ENCODE results near the gene RFX6.

The RFX6 gene

GRCh38 chr6:116887168-116887567, 10.1 kb downstream of the RFX6 start:
- DNase-seq, result no peak
- in situ Hi-C loops (cut with MboI; ENCODE audit: low pct_unique_long_range_greater_than_20kb, low sequenced_read_pairs), result no loop called here

GRCh38 chr6:116887894-116888293, 10.9 kb downstream of the RFX6 start:
- in situ Hi-C loops (cut with MboI; ENCODE audit: low pct_unique_long_range_greater_than_20kb, low sequenced_read_pairs), result no loop called here
- no peak for DNase-seq

- DNase-seq, result no peak
- in situ Hi-C loops (cut with MboI; ENCODE audit: low pct_unique_long_range_greater_than_20kb, low sequenced_read_pairs), result no loop called here
These were observed 11.8 kb downstream of the RFX6 start for GRCh38 chr6:116888732-116889360.

- no peak for DNase-seq
- in situ Hi-C loops (cut with MboI; ENCODE audit: low pct_unique_long_range_greater_than_20kb, low sequenced_read_pairs), result no loop called here
These were observed 17.6 kb downstream of the RFX6 start for GRCh38 chr6:116894669-116895068.

GRCh38 chr6:116895935-116896334, 18.9 kb downstream of the RFX6 start:
- no peak for DNase-seq
- in situ Hi-C loops (cut with MboI; ENCODE audit: low pct_unique_long_range_greater_than_20kb, low sequenced_read_pairs), result no loop called here

GRCh38 chr6:116902634-116903033, 25.6 kb downstream of the RFX6 start:
- DNase-seq, result no peak
- in situ Hi-C loops (cut with MboI; ENCODE audit: low pct_unique_long_range_greater_than_20kb, low sequenced_read_pairs), result no loop called here

- no peak for DNase-seq
- in situ Hi-C loops (cut with MboI; ENCODE audit: low pct_unique_long_range_greater_than_20kb, low sequenced_read_pairs), result no loop called here
These were observed 46.0 kb downstream of the RFX6 start for GRCh38 chr6:116922853-116923548.

GRCh38 chr6:116924245-116924644, 47.2 kb downstream of the RFX6 start:
- no peak for DNase-seq
- in situ Hi-C loops (cut with MboI; ENCODE audit: low pct_unique_long_range_greater_than_20kb, low sequenced_read_pairs), result no loop called here

GRCh38 chr6:116925088-116925794, 48.2 kb downstream of the RFX6 start:
- in situ Hi-C loops (cut with MboI; ENCODE audit: low pct_unique_long_range_greater_than_20kb, low sequenced_read_pairs), result no loop called here

GRCh38 chr6:116928677-116929076, 51.6 kb downstream of the RFX6 start:
- no peak for DNase-seq
- in situ Hi-C loops (cut with MboI; ENCODE audit: low pct_unique_long_range_greater_than_20kb, low sequenced_read_pairs), result no loop called here

More at GRCh38 chr6:116925088-116925794, 48.2 kb downstream of the RFX6 start:
- DNase-seq, result no peak

- in situ Hi-C loops (cut with MboI; ENCODE audit: low pct_unique_long_range_greater_than_20kb, low sequenced_read_pairs), result no loop called here
- DNase-seq, result no peak
These were observed 52.8 kb downstream of the RFX6 start for GRCh38 chr6:116929825-116930224.

GRCh38 chr6:116931456-116931855, 54.4 kb downstream of the RFX6 start:
- no peak for DNase-seq
- in situ Hi-C loops (cut with MboI; ENCODE audit: low pct_unique_long_range_greater_than_20kb, low sequenced_read_pairs), result no loop called here

GRCh38 chr6:116932496-116932895, 55.5 kb downstream of the RFX6 start:
- in situ Hi-C loops (cut with MboI; ENCODE audit: low pct_unique_long_range_greater_than_20kb, low sequenced_read_pairs), result no loop called here
- DNase-seq, result no peak

- no peak for DNase-seq
- in situ Hi-C loops (cut with MboI; ENCODE audit: low pct_unique_long_range_greater_than_20kb, low sequenced_read_pairs), result no loop called here
These were observed 56.4 kb downstream of the RFX6 start for GRCh38 chr6:116933485-116933884.

GRCh38 chr6:116938305-116938704, 61.3 kb downstream of the RFX6 start:
- no peak for DNase-seq
- in situ Hi-C loops (cut with MboI; ENCODE audit: low pct_unique_long_range_greater_than_20kb, low sequenced_read_pairs), result no loop called here

- in situ Hi-C loops (cut with MboI; ENCODE audit: low pct_unique_long_range_greater_than_20kb, low sequenced_read_pairs), result no loop called here
- no peak for DNase-seq
These were observed 64.7 kb downstream of the RFX6 start for GRCh38 chr6:116941727-116942126.

GRCh38 chr6:116945809-116946208, 68.8 kb downstream of the RFX6 start:
- in situ Hi-C loops (cut with MboI; ENCODE audit: low pct_unique_long_range_greater_than_20kb, low sequenced_read_pairs), result no loop called here
- DNase-seq, result peak; percentile 36

- no peak for DNase-seq
- in situ Hi-C loops (cut with MboI; ENCODE audit: low pct_unique_long_range_greater_than_20kb, low sequenced_read_pairs), result no loop called here
These were observed 71.7 kb downstream of the RFX6 start for GRCh38 chr6:116948533-116949304.

- in situ Hi-C loops (cut with MboI; ENCODE audit: low pct_unique_long_range_greater_than_20kb, low sequenced_read_pairs), result no loop called here
These were observed 72.9 kb downstream of the RFX6 start for GRCh38 chr6:116949964-116950363.

GRCh38 chr6:116954335-116954734, 77.3 kb downstream of the RFX6 start:
- no peak for DNase-seq
- in situ Hi-C loops (cut with MboI; ENCODE audit: low pct_unique_long_range_greater_than_20kb, low sequenced_read_pairs), result no loop called here

More at GRCh38 chr6:116949964-116950363, 72.9 kb downstream of the RFX6 start:
- no peak for DNase-seq
